K562 (cell line): ENCODE data around the gene LETM1. TPM values are rescaled to one million over a fixed set of nuclear protein-coding genes. Genes with fewer than 3 reads are reported as not detected.
A peak's percentile ranks its signal among the peaks of the same experiment; 100 is the strongest.

Experiments
- ATAC-seq: fragments of 200-7000 bp; cut with Tn5 transposase; 3 replicates; pipeline ENCODE4 v1.9.1; 2020; ENCODE audit warnings: moderate library complexity
- BruUV-seq: library from RNA; stranded (reverse); fragments of 400-500 nt; replicated peaks from 2 replicates; lab custom pipeline; 2021; lab: Mats Ljungman, UMichigan
- CTCF ChIA-PET: fragments of 300-600 bp; formaldehyde crosslinking; extraction: SDS; loops from one replicate; lab custom pipeline; 2021; ENCODE audit warnings: low intra/inter-chr PET ratio; lab: Yijun Ruan, JAX
- POLR2A ChIA-PET: fragments of 300-600, 350-650 bp; sonication (Branson Sonifier 250); formaldehyde crosslinking; extraction: SDS; loops from one replicate; lab custom pipeline; 2021; ENCODE audit warnings: antibody characterized with exemption, inconsistent platforms; lab: Yijun Ruan, JAX
- DNase-seq, 4 experiments: peaks; one replicate each; pipeline versions ENCODE4 v3.0.0 to v3.0.0-alpha.2; 2011 to 2018; ENCODE audit warnings: low spot score in 3 of 4, mixed read lengths in 3 of 4; ENCODE audit errors: extremely low read depth in 1 of 4
- FAIRE-seq: peaks from 2 replicates; lab custom pipeline; 2011; peaks lifted over from hg19 to GRCh38; lab: Jason Lieb, UNC
- H2AFZ ChIP-seq: 2 replicates; pipeline ENCODE4 v1.6.0; 2011; ENCODE audit warnings: low read depth, low read length, control low read depth, inconsistent platforms
- H3K27ac ChIP-seq: fragments of 200-600 bp; 3 replicates; pipeline ENCODE4 v1.8.0; 2011; ENCODE audit warnings: low read depth, mild to moderate bottlenecking, control low read depth, inconsistent platforms, low read length, moderate library complexity, mixed read lengths; ENCODE audit errors: extremely low read depth
- H3K27me3 ChIP-seq, 2 experiments: fragments of 300-600 bp in 1 of 2; 2 replicates in 1 of 2; 3 replicates in 1 of 2; pipeline versions ENCODE4 v1.6.0 to v1.8.0; 2011; ENCODE audit warnings: inconsistent platforms in 2 of 2, low read length in 2 of 2, mild to moderate bottlenecking in 1 of 2, mixed read lengths in 1 of 2, moderate library complexity in 1 of 2; ENCODE audit not compliant: control insufficient read depth in 2 of 2, insufficient read depth in 2 of 2
- H3K36me3 ChIP-seq: fragments of 300-600 bp; 3 replicates; pipeline ENCODE4 v1.8.0; 2011; ENCODE audit warnings: mild to moderate bottlenecking, low read length, inconsistent platforms; ENCODE audit not compliant: control insufficient read depth, insufficient read depth
- H3K4me1 ChIP-seq, 2 experiments: fragments of 200-600 bp in 1 of 2; replicated peaks in 1 of 2; 2 replicates in 1 of 2; 3 replicates in 1 of 2; pipeline versions ENCODE4 v1.5.1 to v1.8.0; 2011; ENCODE audit warnings: inconsistent platforms in 2 of 2, low read length in 2 of 2, mild to moderate bottlenecking in 1 of 2, mixed read lengths in 1 of 2, moderate library complexity in 1 of 2; ENCODE audit not compliant: control insufficient read depth in 2 of 2, insufficient read depth in 2 of 2
- H3K4me2 ChIP-seq: 2 replicates; pipeline ENCODE4 v1.6.1; 2011; ENCODE audit warnings: low read length, control low read depth, inconsistent platforms, mixed read lengths; ENCODE audit not compliant: insufficient read depth
- H3K4me3 ChIP-seq: fragments of 200-600 bp; sonication (generic), shearing (Covaris generic); 2 replicates; pipeline ENCODE4 v1.5.1; 2016; ENCODE audit warnings: control low read depth, inconsistent platforms
- H3K79me2 ChIP-seq: fragments of 200-600 bp; 3 replicates; pipeline ENCODE4 v1.8.0; 2011; ENCODE audit warnings: low read length, inconsistent platforms; ENCODE audit not compliant: control insufficient read depth, insufficient read depth
- H3K9ac ChIP-seq, 2 experiments: 2 replicates each; pipeline versions ENCODE4 v1.6.0 to v1.6.1; 2011; ENCODE audit warnings: low read depth in 2 of 2, low read length in 2 of 2, control low read depth in 1 of 2, inconsistent platforms in 1 of 2, mild to moderate bottlenecking in 1 of 2, mixed read lengths in 1 of 2; ENCODE audit not compliant: insufficient read depth in 1 of 2
- H3K9me1 ChIP-seq: one replicate; pipeline ENCODE4 v1.6.0; 2011; ENCODE audit warnings: inconsistent platforms, mild to moderate bottlenecking, low read length, moderate library complexity; ENCODE audit not compliant: control insufficient read depth, insufficient read depth
- H3K9me3 ChIP-seq: replicated peaks from 2 replicates; pipeline ENCODE4 v1.5.1; 2011; ENCODE audit warnings: low read depth, low read length, inconsistent platforms; ENCODE audit not compliant: control insufficient read depth, insufficient read depth
- H4K20me1 ChIP-seq: replicated peaks from 2 replicates; pipeline ENCODE4 v1.6.1; 2011; ENCODE audit warnings: low read length, inconsistent platforms, mixed read lengths; ENCODE audit not compliant: control insufficient read depth, insufficient read depth
- CCNT2 ChIP-seq: IDR thresholded peaks from 2 replicates; pipeline ENCODE4 v1.6.1; 2011; ENCODE audit warnings: borderline replicate concordance, low read depth, mild to moderate bottlenecking, moderate library complexity, mixed read lengths, low read length; ENCODE audit not compliant: insufficient read length; ENCODE audit errors: extremely low read depth
- HMGN3 ChIP-seq: IDR thresholded peaks from 2 replicates; pipeline ENCODE4 v1.6.1; 2011; ENCODE audit warnings: borderline replicate concordance, low read depth, mild to moderate bottlenecking, mixed read lengths, low read length; ENCODE audit not compliant: insufficient read length; ENCODE audit errors: extremely low read depth
- HNRNPL ChIP-seq: fragments of 200-400 bp; formaldehyde crosslinking; IDR thresholded peaks from 2 replicates; pipeline ENCODE4 v1.6.1; 2017; ENCODE audit warnings: low read depth, mild to moderate bottlenecking, low read length
- MAFK ChIP-seq: IDR thresholded peaks from 2 replicates; pipeline ENCODE4 v1.6.1; 2011; ENCODE audit warnings: low read length, improper control_type of control experiment
- NCOA1 ChIP-seq: fragments of 450-650 bp; IDR thresholded peaks from 2 replicates; pipeline ENCODE4 v1.6.1; 2016; ENCODE audit warnings: low read depth
- POLR2G ChIP-seq: fragments of 200-400 bp; formaldehyde crosslinking; IDR thresholded peaks from 2 replicates; pipeline ENCODE4 v1.6.1; 2017; ENCODE audit warnings: low read depth, mild to moderate bottlenecking, antibody characterized with exemption, low read length, moderate library complexity
- THRB ChIP-seq: fragments of 450-650 bp; formaldehyde crosslinking; conservative IDR thresholded peaks from 2 replicates; pipeline ENCODE4 v1.4.0; 2022; ENCODE audit warnings: mild to moderate bottlenecking, missing genetic modification characterization
- ZBTB33 ChIP-seq: sonication (generic); formaldehyde crosslinking; IDR thresholded peaks from 2 replicates; pipeline ENCODE4 v1.8.1; 2023; ENCODE audit warnings: mild to moderate bottlenecking, missing genetic modification reagents
- ZNF41 ChIP-seq: fragments of 250-450 bp; sonication (Bioruptor Pico); conservative IDR thresholded peaks from 2 replicates; pipeline ENCODE4 v1.4.0; 2020; ENCODE audit warnings: mild to moderate bottlenecking
- WGBS: fragments of 100-300 bp; shearing (Covaris generic); methylation state at CpG from one replicate; pipeline ENCODE4 v1.1.6; 2016; ENCODE audit warnings: low coverage, mixed read lengths; ENCODE audit not compliant: insufficient coverage; ENCODE audit errors: missing lambda C conversion rate; 5-methylcytosine and 5-hydroxymethylcytosine counted together
- in situ Hi-C: fragments of 300-500 bp; cut with MboI; formaldehyde crosslinking; loops from 4 replicates; pipeline ENCODE4 v1.15.0; 2018; ENCODE audit warnings: inconsistent platforms, mixed read lengths
- intact Hi-C: fragments of 100-400 bp; cut with micrococcal nuclease; formaldehyde crosslinking; loops from 2 replicates; pipeline ENCODE4 v1.14.2; 2022
- polyA plus RNA-seq, 8 experiments: library from polyadenylated mRNA; depleted of rRNA in 4 of 8; stranded (reverse) in 5 of 8; unstranded in 3 of 8; fragments of >200 nt; fragmentation: Nextera tagmentation in 2 of 8; fragmentation: Illumina TruSeq in 1 of 8; extraction: Ambion mirVana in 2 of 8; extraction: Trizol in 1 of 8; gene quantifications; 2 replicates each; pipeline versions ENCODE4 v1.2.1 to v1.2.3, GENCODE V29; 2011 to 2014; ENCODE audit warnings: inconsistent platforms in 1 of 8, missing spikeins in 1 of 8
- total RNA-seq, 7 experiments: library from RNA; depleted of rRNA in 6 of 7; stranded (reverse); fragments of >200 nt in 6 of 7; fragmentation: Illumina TruSeq in 2 of 7; extraction: Trizol in 2 of 7; gene quantifications; 2 replicates each; pipeline versions ENCODE4 v1.2.1 to v1.2.3, GENCODE V29; 2011 to 2021; ENCODE audit warnings: low replicate concordance in 1 of 7

LETM1 gene
- total and polyA plus RNA-seq, 9 of the 15 experiments (the other 6 are each of a cell fraction or from before 2014, with no cell fraction given) = 3.9 to 109 (median 35.0) TPM

GRCh38 chr4:1801286-1801958 is 54.5 kb downstream of the LETM1 start:
- intact Hi-C loops = no loop called here
- Histone ChIP-seq H2AFZ (no peak overlapping the region), H3K36me3 (peaks cover 84% of the 10 kb centered on the region; the same call in 2 of the 3 replicates), H3K79me2 (peaks cover 19% of the 10 kb centered on the region), H3K27ac (no peak overlapping the region), H3K27me3 (no peaks in the 10 kb centered on the region), H3K9me3 (no peaks in the 10 kb centered on the region), H4K20me1 (peaks cover 10% of the 10 kb centered on the region), H3K4me2 (no peak overlapping the region), H3K9me1 (peaks cover 7% of the 10 kb centered on the region), H3K4me3 (no peak overlapping the region), H3K4me1 (peaks cover 0 to 81% of the 10 kb centered on the region in 2 experiments; a peak in 2 of 5 replicates), H3K9ac (peak overlapping the region in 1 of 2 experiments; percentile 45; a peak in 1 of 4 replicates)
- in situ Hi-C loops = no loop called here
- ChIA-PET POLR2A (interaction anchor here (0.6 to 1.2 kb wide), 2 partner anchors 8 to 462 kb away, joined by 3 read pairs; partner anchors contain the start of gene FGFR3), CTCF (interaction anchor here (0.5 kb wide), 1 partner anchor 53 kb away, joined by 3 read pairs; no protein-coding TSS in a partner anchor)
- ATAC-seq = no peak
- FAIRE-seq = no peak
- peak in 1 of 4 experiments; percentile 40 for DNase-seq
- no TSS peak for BruUV-seq
- TF ChIP-seq CCNT2 (no peak), NCOA1 (no peak), ZBTB33 (peak; percentile 83; the same call in 1 of the 2 replicates), THRB (CRISPR knock-in tag) (no peak), ZNF41 (no peak), MAFK (no peak), HNRNPL (0 out of 2 replicates have a peak, but pooled peaks have one; percentile 32), HMGN3 (no peak), POLR2G (peak; percentile 9; the same call in 1 of the 2 replicates)
- 91% methylated on average over 18 of the region's 56 CpGs for whole genome bisulfite sequencing
